ENCODE measurements around the gene LPAR1.

The LPAR1 gene

DNA sequence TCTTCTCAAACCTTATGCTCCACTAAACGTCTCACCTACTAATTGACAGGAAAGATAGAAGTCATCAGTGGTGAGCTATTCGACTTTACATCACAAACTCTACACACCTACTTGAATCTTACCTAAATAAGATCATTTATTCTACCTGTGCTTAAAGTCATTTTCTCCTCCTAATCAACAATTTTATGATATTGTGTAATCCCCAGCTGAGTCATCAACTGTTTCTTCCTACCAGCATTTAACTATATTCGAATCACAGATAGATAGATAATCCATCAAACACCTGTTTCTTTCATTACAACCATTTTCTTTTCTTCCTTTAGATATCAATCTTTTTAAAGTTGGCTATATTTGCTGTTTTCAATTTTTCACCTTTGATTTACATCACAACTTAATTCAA is 181.5 kb downstream of the LPAR1 start:
- no peak for DNase-seq (ENCODE audit: extremely low read depth, low read depth)
- TF ChIP-seq, protein P1, sequence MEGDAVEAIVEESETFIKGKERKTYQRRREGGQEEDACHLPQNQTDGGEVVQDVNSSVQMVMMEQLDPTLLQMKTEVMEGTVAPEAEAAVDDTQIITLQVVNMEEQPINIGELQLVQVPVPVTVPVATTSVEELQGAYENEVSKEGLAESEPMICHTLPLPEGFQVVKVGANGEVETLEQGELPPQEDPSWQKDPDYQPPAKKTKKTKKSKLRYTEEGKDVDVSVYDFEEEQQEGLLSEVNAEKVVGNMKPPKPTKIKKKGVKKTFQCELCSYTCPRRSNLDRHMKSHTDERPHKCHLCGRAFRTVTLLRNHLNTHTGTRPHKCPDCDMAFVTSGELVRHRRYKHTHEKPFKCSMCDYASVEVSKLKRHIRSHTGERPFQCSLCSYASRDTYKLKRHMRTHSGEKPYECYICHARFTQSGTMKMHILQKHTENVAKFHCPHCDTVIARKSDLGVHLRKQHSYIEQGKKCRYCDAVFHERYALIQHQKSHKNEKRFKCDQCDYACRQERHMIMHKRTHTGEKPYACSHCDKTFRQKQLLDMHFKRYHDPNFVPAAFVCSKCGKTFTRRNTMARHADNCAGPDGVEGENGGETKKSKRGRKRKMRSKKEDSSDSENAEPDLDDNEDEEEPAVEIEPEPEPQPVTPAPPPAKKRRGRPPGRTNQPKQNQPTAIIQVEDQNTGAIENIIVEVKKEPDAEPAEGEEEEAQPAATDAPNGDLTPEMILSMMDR (IDR thresholded peaks at IDR 0.05; ENCODE audit: low read depth, low read length), result no peak

DNA sequence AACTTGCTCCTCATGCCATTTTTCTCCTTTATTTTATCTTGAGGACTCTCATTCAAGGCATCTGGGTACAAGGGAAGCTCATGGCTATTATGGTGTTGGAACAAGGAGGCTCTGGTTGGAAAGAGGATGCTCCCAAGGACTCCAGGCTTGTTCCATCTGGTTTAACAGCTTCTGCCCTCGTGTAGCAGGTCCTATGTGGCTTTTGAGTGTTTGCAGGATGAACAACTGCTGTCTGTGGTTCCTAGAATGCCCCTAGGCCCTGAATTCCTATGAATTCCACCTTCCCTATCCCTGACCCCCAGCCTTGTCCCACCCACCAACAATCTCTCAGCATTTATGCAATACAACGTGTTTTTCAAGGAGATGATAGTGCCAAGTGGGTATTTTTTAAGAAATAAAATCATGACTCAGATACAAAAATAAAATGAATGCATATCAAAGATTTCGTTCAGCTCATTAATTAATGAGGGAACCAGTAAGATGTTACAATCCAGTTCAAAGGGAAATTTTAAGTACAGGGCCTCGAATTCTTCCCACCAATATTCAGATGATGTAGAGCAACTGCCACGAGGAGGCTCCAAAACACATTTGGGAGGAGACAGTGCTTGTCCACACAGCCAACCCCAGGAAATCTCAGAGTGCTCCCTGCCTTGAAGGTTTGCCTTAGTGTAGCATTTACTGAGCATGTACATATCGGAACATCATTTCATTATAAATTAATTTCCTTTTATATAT is 187.7 kb downstream of the LPAR1 start:
- DNase-seq (ENCODE audit: extremely low read depth, low read depth), result no peak
- TF ChIP-seq, protein P1 (IDR thresholded peaks at IDR 0.05; ENCODE audit: low read depth, low read length), result no peak

DNA sequence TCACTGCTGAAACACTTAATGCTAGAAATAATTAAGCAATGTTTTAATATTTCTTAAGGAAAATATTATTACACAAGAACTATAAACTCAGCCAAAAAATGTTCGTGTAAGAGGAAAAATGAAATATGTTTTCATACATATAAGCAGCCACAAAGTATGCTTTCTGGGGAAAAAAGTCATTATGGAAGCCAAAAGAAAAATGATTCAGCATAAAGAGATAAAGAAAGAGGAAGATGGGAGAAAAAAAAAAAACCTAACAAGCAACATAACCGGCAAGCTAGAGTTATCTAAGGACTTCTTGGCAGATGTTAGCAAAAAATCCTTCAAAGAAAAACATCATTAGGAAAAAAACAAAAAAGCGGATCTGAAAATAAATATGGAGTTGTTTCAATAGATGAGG is 190.6 kb downstream of the LPAR1 start:
- TF ChIP-seq, protein P1 (IDR thresholded peaks at IDR 0.05; ENCODE audit: low read depth, low read length), result no peak
- no peak for DNase-seq (ENCODE audit: extremely low read depth, low read depth)

DNA sequence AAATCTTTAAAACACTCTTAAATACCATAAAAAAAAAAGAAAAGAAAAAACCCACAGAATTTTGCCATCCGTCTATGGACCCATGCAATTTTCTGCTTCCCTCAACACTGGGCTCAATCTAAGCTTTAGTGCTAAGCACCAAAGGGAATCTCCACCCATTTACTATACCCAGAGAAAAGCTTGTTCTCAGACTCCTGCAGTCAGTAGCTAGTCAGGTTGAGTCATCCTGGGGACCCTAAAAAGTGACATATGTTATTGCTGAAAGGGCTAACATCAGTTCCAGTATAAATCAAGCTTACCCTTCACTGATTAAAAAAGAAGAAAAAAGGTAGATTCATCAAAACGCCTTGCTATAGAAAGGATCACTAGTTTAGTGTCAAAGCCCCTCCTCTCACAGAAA is 192.1 kb downstream of the LPAR1 start:
- TF ChIP-seq, protein P1 (IDR thresholded peaks at IDR 0.05; ENCODE audit: low read depth, low read length), result no peak
- no peak for DNase-seq (ENCODE audit: extremely low read depth, low read depth)

DNA sequence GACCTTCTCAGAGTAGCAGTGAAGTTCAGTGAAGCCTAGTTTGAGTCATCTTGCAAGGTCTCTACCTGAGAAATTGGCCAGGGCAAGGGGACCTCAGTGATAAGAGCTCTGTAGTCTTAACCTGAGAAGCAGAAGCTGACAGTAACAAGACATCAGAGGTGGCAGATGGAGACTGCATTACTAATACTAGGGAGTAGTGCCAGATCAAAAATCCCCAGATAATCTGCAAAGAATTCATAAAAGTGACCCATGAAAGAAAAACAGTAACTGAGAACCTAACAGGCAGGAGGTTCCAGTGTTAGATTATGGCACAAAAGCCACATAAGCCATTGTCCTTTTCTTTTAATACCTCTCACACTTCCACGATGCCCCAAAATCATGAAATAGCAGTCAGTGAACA is 194.1 kb downstream of the LPAR1 start:
- no peak for DNase-seq (ENCODE audit: extremely low read depth, low read depth)
- TF ChIP-seq, protein P1 (IDR thresholded peaks at IDR 0.05; ENCODE audit: low read depth, low read length), result no peak

DNA sequence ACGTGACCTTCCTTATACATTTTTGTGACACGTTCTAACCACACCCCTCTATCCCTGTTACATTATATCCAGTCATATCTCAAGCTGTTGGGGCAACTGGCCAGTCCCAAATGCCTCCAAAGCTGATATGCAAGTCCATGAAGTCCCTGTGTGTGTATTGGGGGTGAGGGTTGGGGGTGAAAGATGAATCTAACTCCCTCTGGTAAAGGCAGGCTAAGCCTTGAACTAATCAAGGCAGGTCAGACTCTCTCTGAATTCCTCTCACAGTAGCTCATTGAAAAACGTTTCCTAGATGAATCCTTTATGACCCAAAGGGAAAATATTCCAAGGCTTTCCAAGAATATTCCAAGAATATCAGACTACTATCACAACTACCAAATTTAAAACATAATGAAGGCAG is 195.3 kb downstream of the LPAR1 start:
- no peak for DNase-seq (ENCODE audit: extremely low read depth, low read depth)
- TF ChIP-seq, protein P1 (IDR thresholded peaks at IDR 0.05; ENCODE audit: low read depth, low read length), result no peak

DNA sequence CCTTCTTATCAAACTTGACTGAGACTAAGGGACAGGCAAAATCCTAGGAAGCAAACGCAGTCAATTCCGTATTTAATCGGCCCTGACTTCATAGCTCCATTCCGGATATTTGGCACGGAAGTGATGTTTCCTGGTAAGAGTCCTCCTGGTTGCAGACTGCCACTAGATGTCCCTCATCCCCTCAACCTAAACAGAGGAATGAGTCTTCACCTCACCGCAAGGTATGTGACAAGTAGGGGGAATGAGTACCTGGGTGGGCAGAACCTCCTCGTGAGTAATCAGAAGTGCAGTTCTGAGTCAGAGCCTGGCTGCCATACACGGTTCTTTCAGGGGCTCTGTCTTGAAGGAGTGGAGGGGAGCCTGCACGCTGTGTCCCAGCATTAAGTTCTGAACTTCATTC is 196.1 kb downstream of the LPAR1 start:
- no peak for DNase-seq (ENCODE audit: extremely low read depth, low read depth)
- TF ChIP-seq, protein P1 (IDR thresholded peaks at IDR 0.05; ENCODE audit: low read depth, low read length), result no peak
